Activated T-helper 2 cell treated with anti-CD3 and anti-CD28 coated beads, Interferon-gamma antibody, Interleukin-2, Interleukin-4, amounts not matched to agents 10 μg/mL and 5 μg/mL and 100 μg/mL, durations not matched to agents 14 hours and 24 hours and 36 hours (primary cell): Measurements from ENCODE around the gene VDR. TPM values are rescaled to one million over a fixed set of nuclear protein-coding genes. Genes with fewer than 3 reads are reported as not detected.

ENCODE experiments used
- DNase-seq: peaks from one replicate; pipeline ENCODE4 v3.0.0; 2021; ENCODE audit warnings: low spot score
- H3K27ac Mint-ChIP-seq: one replicate; pipeline ENCODE4 v1.8.0; 2021; ENCODE audit warnings: mixed read lengths
- H3K27me3 Mint-ChIP-seq: one replicate; pipeline ENCODE4 v1.8.0; 2021; ENCODE audit warnings: low read depth, mixed read lengths
- H3K36me3 Mint-ChIP-seq: one replicate; pipeline ENCODE4 v1.8.0; 2021; ENCODE audit warnings: low read depth, mixed read lengths
- H3K4me1 Mint-ChIP-seq: one replicate; pipeline ENCODE4 v1.8.0; 2021; ENCODE audit warnings: low read depth, mixed read lengths
- H3K4me3 Mint-ChIP-seq: one replicate; pipeline ENCODE4 v1.8.0; 2021; ENCODE audit warnings: low read depth, mild to moderate bottlenecking, moderate library complexity, mixed read lengths
- H3K9me3 Mint-ChIP-seq: one replicate; pipeline ENCODE4 v1.8.0; 2021; ENCODE audit warnings: mixed read lengths
- intact Hi-C: fragments of 100-400 bp; cut with micrococcal nuclease; formaldehyde crosslinking; loops from one replicate; pipeline ENCODE4 v1.15.1; 2023
- total RNA-seq: library from RNA; stranded (reverse); gene quantifications from 2 replicates; pipeline ENCODE4 v1.2.3, GENCODE V29; 2022

VDR gene
- total RNA-seq, 1 donor from 2014 or later = 317 TPM

DNA sequence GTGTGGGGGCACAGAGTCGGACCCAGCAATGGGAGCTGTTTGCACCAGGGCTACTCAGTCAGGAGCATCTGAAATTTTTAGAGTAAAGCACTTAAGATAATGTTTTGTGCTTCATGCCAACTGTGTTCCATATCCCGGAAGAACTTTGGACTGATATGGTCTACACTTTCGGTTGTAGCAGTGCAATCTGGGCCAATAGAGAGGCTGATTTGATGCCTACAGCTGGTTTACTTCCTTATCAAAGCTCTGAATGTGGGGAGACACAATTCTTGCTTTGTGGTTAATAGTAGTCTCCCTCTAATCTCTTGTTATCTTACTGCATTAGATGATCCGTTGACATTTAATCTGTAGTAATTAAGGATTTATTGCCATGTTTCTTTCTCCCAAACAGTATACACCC is 7.8 kb upstream of the VDR start:
- DNase-seq = no peak
- Mint-ChIP-seq H3K9me3 (peaks cover 6% of the 10 kb centered on the region), H3K4me3 (no peak overlapping the region), H3K4me1 (peaks cover 3% of the 10 kb centered on the region), H3K27ac (no peak overlapping the region), H3K36me3 (no peaks in the 10 kb centered on the region), H3K27me3 (peaks cover 34% of the 10 kb centered on the region)
- intact Hi-C loops = no loop called here

GRCh38 chr12:47910981-47911380 is 6.2 kb upstream of the VDR start:
- no peak overlapping the region for H3K4me3 Mint-ChIP-seq
- peaks cover 46% of the 10 kb centered on the region for H3K27me3 Mint-ChIP-seq
- intact Hi-C loops = no loop called here
- peaks cover 6% of the 10 kb centered on the region for H3K9me3 Mint-ChIP-seq
- no peaks in the 10 kb centered on the region for H3K36me3 Mint-ChIP-seq
- no peak overlapping the region for H3K27ac Mint-ChIP-seq
- H3K4me1 Mint-ChIP-seq = peaks cover 8% of the 10 kb centered on the region
- no peak for DNase-seq

GRCh38 chr12:47910486-47910885 is 5.7 kb upstream of the VDR start:
- intact Hi-C loops = no loop called here
- Mint-ChIP-seq H3K27ac (no peak overlapping the region), H3K36me3 (no peaks in the 10 kb centered on the region), H3K4me3 (no peak overlapping the region), H3K4me1 (peaks cover 11% of the 10 kb centered on the region), H3K27me3 (peaks cover 47% of the 10 kb centered on the region), H3K9me3 (peaks cover 6% of the 10 kb centered on the region)
- no peak for DNase-seq

- H3K9me3 Mint-ChIP-seq = peaks cover 6% of the 10 kb centered on the region
- peaks cover 45% of the 10 kb centered on the region for H3K27me3 Mint-ChIP-seq
- H3K4me1 Mint-ChIP-seq = peaks cover 11% of the 10 kb centered on the region
- no peak overlapping the region for H3K4me3 Mint-ChIP-seq
- H3K36me3 Mint-ChIP-seq = no peaks in the 10 kb centered on the region
- H3K27ac Mint-ChIP-seq = no peak overlapping the region
- DNase-seq = no peak
- intact Hi-C loops = no loop called here
Measured at GRCh38 chr12:47909839-47910465, 5.2 kb upstream of the VDR start.

GRCh38 chr12:47908738-47909137 is 3.9 kb upstream of the VDR start:
- Mint-ChIP-seq H3K27me3 (peaks cover 41% of the 10 kb centered on the region), H3K9me3 (no peaks in the 10 kb centered on the region), H3K4me3 (no peak overlapping the region), H3K36me3 (peaks cover 7% of the 10 kb centered on the region), H3K4me1 (peaks cover 10% of the 10 kb centered on the region), H3K27ac (no peak overlapping the region)
- no peak for DNase-seq
- intact Hi-C loops = no loop called here

DNA sequence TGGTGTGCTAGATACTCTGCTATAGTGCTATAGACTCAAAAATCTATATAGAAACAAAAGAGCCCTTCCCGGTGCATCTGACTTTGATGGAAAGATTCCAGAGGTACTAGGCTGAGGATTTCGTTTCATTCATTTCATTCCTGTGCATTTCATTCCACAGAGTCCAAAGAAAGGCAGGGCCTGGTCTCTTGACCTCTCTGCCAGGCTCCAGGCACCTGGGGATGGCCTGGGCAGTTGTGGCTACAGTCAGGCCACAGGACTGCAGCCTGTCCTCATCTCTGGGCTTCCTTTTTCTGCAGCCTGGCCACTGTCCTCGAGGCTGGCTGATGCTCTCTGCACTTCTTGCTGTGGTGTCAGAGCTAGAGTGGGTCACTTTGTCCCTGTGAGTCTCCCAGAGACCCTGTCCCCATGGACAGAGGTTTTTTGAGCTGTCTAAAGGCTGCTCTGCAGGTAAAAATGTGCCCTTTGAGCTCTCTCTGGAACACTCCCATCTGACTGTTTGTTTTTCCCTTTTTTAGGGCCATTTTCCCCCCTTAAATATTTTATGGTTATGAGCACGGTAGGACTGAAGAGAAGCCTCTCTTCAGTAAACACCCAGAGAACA is 3.2 kb upstream of the VDR start:
- Mint-ChIP-seq H3K36me3 (peaks cover 15% of the 10 kb centered on the region), H3K27me3 (peaks cover 38% of the 10 kb centered on the region), H3K9me3 (no peaks in the 10 kb centered on the region), H3K4me1 (peaks cover 15% of the 10 kb centered on the region), H3K4me3 (no peak overlapping the region), H3K27ac (no peak overlapping the region)
- DNase-seq = no peak
- intact Hi-C loops = no loop called here

GRCh38 chr12:47903927-47904712 is 674 bp downstream of the VDR start:
- intact Hi-C loops = loop anchor here (1.0 to 5.0 kb wide), 6 partner anchors 10 to 283 kb away; partner anchors contain the start of gene TMEM106C
- H3K9me3 Mint-ChIP-seq = no peaks in the 10 kb centered on the region
- peaks cover 53% of the 10 kb centered on the region for H3K36me3 Mint-ChIP-seq
- peaks cover 31% of the 10 kb centered on the region for H3K27me3 Mint-ChIP-seq
- H3K4me1 Mint-ChIP-seq = peaks cover 52% of the 10 kb centered on the region
- peak; percentile 61 for DNase-seq
- H3K27ac Mint-ChIP-seq = peak overlapping the region; percentile 98
- peak overlapping the region; percentile 100 for H3K4me3 Mint-ChIP-seq

DNA sequence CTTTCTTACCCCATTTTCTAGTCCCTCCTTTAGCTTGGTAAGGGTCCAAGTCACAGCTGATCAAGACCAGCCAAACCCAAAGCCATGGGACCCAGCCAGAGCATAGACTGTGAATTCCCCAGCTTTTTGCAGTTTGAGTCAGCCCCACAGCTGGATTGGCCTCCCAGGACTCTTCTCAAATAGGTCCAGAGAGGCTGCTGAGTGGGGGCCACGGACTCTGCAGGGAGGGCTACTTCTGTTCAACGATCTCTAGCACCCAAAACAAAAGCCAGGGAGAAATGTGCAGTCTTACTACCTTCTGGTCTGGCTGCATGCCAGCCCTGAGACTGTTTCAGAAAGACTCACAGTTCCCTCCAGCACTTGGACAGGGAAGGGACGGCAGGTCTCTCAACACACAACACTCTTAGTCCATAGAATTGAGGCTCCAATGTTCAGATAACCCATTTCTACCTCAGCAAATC is 1.6 kb downstream of the VDR start:
- Mint-ChIP-seq H3K4me1 (peaks cover 60% of the 10 kb centered on the region), H3K9me3 (no peaks in the 10 kb centered on the region), H3K36me3 (peaks cover 63% of the 10 kb centered on the region), H3K27ac (peak overlapping the region; percentile 98), H3K27me3 (peaks cover 26% of the 10 kb centered on the region), H3K4me3 (peak overlapping the region; percentile 100)
- intact Hi-C loops = loop anchor here (5.0 kb wide), 1 partner anchor 284 kb away; no protein-coding TSS in a partner anchor
- peak; percentile 10 for DNase-seq

DNA sequence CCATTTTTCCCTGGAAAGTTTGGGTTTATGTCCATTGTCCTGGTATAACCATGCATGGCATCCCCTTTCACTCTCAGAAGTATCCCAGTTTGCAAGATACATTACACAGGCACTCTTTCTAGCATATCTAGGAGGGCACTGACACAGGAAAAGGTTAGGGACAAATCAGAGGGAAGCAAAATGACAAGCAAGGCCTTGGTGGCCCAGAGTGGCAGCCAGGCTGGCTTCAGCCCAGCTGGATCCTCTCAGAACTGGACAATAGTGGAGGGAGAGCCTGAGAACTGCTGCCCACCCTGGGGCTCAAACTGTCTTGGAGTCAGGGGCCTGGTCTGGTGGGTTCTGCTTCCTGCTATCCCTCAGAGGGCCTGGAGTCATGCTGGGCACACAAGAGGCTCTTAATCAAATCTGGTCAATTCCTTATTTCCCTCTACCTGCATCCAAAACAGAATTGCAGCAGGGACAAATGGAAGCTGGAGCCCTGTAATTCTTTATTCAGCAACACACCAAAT is 2.6 kb downstream of the VDR start:
- no peak for DNase-seq
- Mint-ChIP-seq H3K36me3 (peaks cover 72% of the 10 kb centered on the region), H3K9me3 (no peaks in the 10 kb centered on the region), H3K4me1 (peaks cover 70% of the 10 kb centered on the region), H3K4me3 (peak overlapping the region; percentile 100), H3K27ac (no peak overlapping the region), H3K27me3 (peaks cover 16% of the 10 kb centered on the region)
- intact Hi-C loops = loop anchor here (5.0 kb wide), 1 partner anchor 285 kb away; no protein-coding TSS in a partner anchor

GRCh38 chr12:47901718-47902093 is 3.1 kb downstream of the VDR start:
- peaks cover 75% of the 10 kb centered on the region for H3K4me1 Mint-ChIP-seq
- H3K9me3 Mint-ChIP-seq = no peaks in the 10 kb centered on the region
- H3K27ac Mint-ChIP-seq = peak overlapping the region; percentile 66
- peaks cover 11% of the 10 kb centered on the region for H3K27me3 Mint-ChIP-seq
- intact Hi-C loops = loop anchor here (5.0 kb wide), 1 partner anchor 286 kb away; no protein-coding TSS in a partner anchor
- peaks cover 77% of the 10 kb centered on the region for H3K36me3 Mint-ChIP-seq
- H3K4me3 Mint-ChIP-seq = peak overlapping the region; percentile 100
- no peak for DNase-seq

DNA sequence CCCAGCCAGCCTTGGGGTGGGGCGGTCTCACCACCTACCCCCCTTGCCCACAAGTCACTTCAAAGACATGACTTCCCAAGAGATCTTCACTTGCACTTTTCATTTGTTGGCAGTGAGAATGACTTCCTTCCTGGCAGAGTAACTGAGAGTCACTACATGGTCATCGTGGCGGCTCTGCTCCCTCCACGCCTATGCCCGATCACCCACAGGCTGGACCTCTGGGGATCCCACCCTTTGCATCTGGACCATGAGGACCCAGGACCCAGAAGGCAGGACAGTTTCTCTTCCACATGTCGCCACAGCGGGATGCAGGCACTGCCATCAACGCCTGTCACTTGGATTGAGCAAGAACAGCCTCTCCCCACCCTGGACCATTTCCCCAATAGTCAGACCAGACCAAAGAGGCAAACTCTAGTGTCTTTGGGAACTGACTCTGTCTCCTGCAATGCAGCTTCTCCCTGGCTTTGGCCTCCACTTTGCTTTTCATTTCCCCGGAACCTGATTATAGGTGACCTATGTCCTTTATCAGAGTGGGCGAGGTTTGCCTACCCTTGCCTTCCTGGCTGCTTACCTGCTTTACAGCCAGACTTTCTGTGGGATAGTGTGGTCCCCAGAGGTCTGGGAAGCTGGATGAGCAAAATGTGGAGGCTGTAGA is 3.6 kb downstream of the VDR start:
- Mint-ChIP-seq H3K36me3 (peaks cover 82% of the 10 kb centered on the region), H3K9me3 (no peaks in the 10 kb centered on the region), H3K4me3 (peak overlapping the region; percentile 100), H3K27me3 (peaks cover 6% of the 10 kb centered on the region), H3K27ac (peak overlapping the region; percentile 66), H3K4me1 (peaks cover 77% of the 10 kb centered on the region)
- intact Hi-C loops = loop anchor here (5.0 kb wide), 1 partner anchor 286 kb away; no protein-coding TSS in a partner anchor
- no peak for DNase-seq
